HG03039 (cell line): ENCODE data around the gene DCP1B.

Experiments
- ATAC-seq: cut with Tn5 transposase; IDR thresholded peaks from one replicate; pipeline ENCODE4 v1.9.1; 2021; ENCODE audit warnings: mild to moderate bottlenecking, moderate library complexity; ENCODE audit not compliant: unreplicated experiment

The DCP1B gene

GRCh38 chr12:2017546-2018337 lies 13.5 kb upstream of the DCP1B start:
- no peak for ATAC-seq

- ATAC-seq: no peak
These were observed 12.7 kb upstream of the DCP1B start for GRCh38 chr12:2016862-2017545.

GRCh38 chr12:2014231-2014630 lies 10.0 kb upstream of the DCP1B start:
- ATAC-seq: no peak

GRCh38 chr12:2013527-2014223 lies 9.4 kb upstream of the DCP1B start:
- ATAC-seq: no peak

- ATAC-seq: no peak
These were observed 8.8 kb upstream of the DCP1B start for GRCh38 chr12:2013086-2013485.

- no peak for ATAC-seq
These were observed 7.7 kb upstream of the DCP1B start for GRCh38 chr12:2011643-2012607.

- no peak for ATAC-seq
These were observed 5.4 kb upstream of the DCP1B start for GRCh38 chr12:2009623-2010022.

- ATAC-seq: no peak
These were observed 4.4 kb upstream of the DCP1B start for GRCh38 chr12:2008677-2009076.

- peak; percentile 7 for ATAC-seq
These were observed 563 bp downstream of the DCP1B start for GRCh38 chr12:2003676-2004112.

- peak; percentile 59 for ATAC-seq
These were observed 8.9 kb downstream of the DCP1B start for GRCh38 chr12:1995205-1995896.

- ATAC-seq: no peak
These were observed 9.7 kb downstream of the DCP1B start for GRCh38 chr12:1994429-1995143.

GRCh38 chr12:1993871-1994371 lies 10.3 kb downstream of the DCP1B start:
- no peak for ATAC-seq

GRCh38 chr12:1993341-1993740 lies 10.9 kb downstream of the DCP1B start:
- ATAC-seq: no peak

- ATAC-seq: no peak
These were observed 11.5 kb downstream of the DCP1B start for GRCh38 chr12:1992732-1993131.

GRCh38 chr12:1989111-1989510 lies 15.1 kb downstream of the DCP1B start:
- no peak for ATAC-seq

- ATAC-seq: no peak
These were observed 19.5 kb downstream of the DCP1B start for GRCh38 chr12:1984759-1985158.

GRCh38 chr12:1980282-1980681 lies 24.0 kb downstream of the DCP1B start:
- no peak for ATAC-seq

GRCh38 chr12:1978078-1978862 lies 26.0 kb downstream of the DCP1B start:
- ATAC-seq: no peak
